ENCODE data around the gene CHCHD3.
"Not testable (repeated sequence)": the region's sequence is repeated elsewhere in the genome, so short reads cannot be mapped to it uniquely, and the experiment has no call there.

The CHCHD3 gene

GRCh38 chr7:132999845-133000244, 82.0 kb downstream of the CHCHD3 start:
- no peak for DNase-seq

GRCh38 chr7:132998763-132999162, 83.1 kb downstream of the CHCHD3 start:
- no peak for DNase-seq

GRCh38 chr7:132997505-132997904, 84.4 kb downstream of the CHCHD3 start:
- DNase-seq, result no peak

GRCh38 chr7:132996581-132997242, 85.2 kb downstream of the CHCHD3 start:
- DNase-seq, result no peak

GRCh38 chr7:132993377-132994013, 88.4 kb downstream of the CHCHD3 start:
- no peak for DNase-seq

- no peak for DNase-seq
Measured at GRCh38 chr7:132991615-132992587, 90.0 kb downstream of the CHCHD3 start.

GRCh38 chr7:132988117-132988516, 93.8 kb downstream of the CHCHD3 start:
- no peak for DNase-seq

GRCh38 chr7:132980402-132980801, 101.5 kb downstream of the CHCHD3 start:
- DNase-seq, result no peak

- DNase-seq, result no peak
Measured at GRCh38 chr7:132979524-132979923, 102.4 kb downstream of the CHCHD3 start.

- DNase-seq, result no peak
Measured at GRCh38 chr7:132977234-132977633, 104.7 kb downstream of the CHCHD3 start.

- no peak for DNase-seq
Measured at GRCh38 chr7:132972745-132973144, 109.1 kb downstream of the CHCHD3 start.

GRCh38 chr7:132970257-132970656, 111.6 kb downstream of the CHCHD3 start:
- no peak for DNase-seq

GRCh38 chr7:132969520-132969919, 112.4 kb downstream of the CHCHD3 start:
- DNase-seq, result no peak

- not testable (repeated sequence) for DNase-seq
Measured at GRCh38 chr7:132967470-132967848, 114.4 kb downstream of the CHCHD3 start.

GRCh38 chr7:132966754-132967469, 115.0 kb downstream of the CHCHD3 start:
- no peak for DNase-seq

- no peak for DNase-seq
Measured at GRCh38 chr7:132965951-132966350, 115.9 kb downstream of the CHCHD3 start.

- no peak for DNase-seq
Measured at GRCh38 chr7:132964876-132965275, 117.0 kb downstream of the CHCHD3 start.

GRCh38 chr7:132959891-132960290, 122.0 kb downstream of the CHCHD3 start:
- no peak for DNase-seq

GRCh38 chr7:132956556-132956955, 125.3 kb downstream of the CHCHD3 start:
- no peak for DNase-seq

- DNase-seq, result no peak
Measured at GRCh38 chr7:132953468-132953867, 128.4 kb downstream of the CHCHD3 start.

GRCh38 chr7:132950725-132951124, 131.2 kb downstream of the CHCHD3 start:
- DNase-seq, result no peak

- no peak for DNase-seq
Measured at GRCh38 chr7:132947011-132947410, 134.9 kb downstream of the CHCHD3 start.

- no peak for DNase-seq
Measured at GRCh38 chr7:132944774-132945173, 137.1 kb downstream of the CHCHD3 start.

Data from GOT3 (cell line).